Activated B cell treated with CpG ODN at 0.5 μM for 24 hours (primary cell): ENCODE data around the gene EIF4E3. TPM values are rescaled to one million over a fixed set of nuclear protein-coding genes. Genes with fewer than 3 reads are reported as not detected.

Experiments used
- ATAC-seq: fragments of 200-7000 bp; cut with Tn5 transposase; one replicate; pipeline ENCODE4 v1.10.0; 2021; ENCODE audit warnings: low read depth, mild to moderate bottlenecking, moderate library complexity
- CTCF ChIA-PET: fragments of 350-600 bp; sonication (Branson Sonifier 250); formaldehyde crosslinking; loops from one replicate; lab custom pipeline; 2021; ENCODE audit warnings: antibody characterized with exemption; lab: Charles Lee
- POLR2A ChIA-PET: fragments of 350-600 bp; sonication (Branson Sonifier 250); formaldehyde crosslinking; loops from one replicate; lab custom pipeline; 2021; ENCODE audit warnings: antibody characterized with exemption; lab: Charles Lee
- DNase-seq: peaks from one replicate; pipeline ENCODE4 v3.0.0; 2022
- H3K27ac Mint-ChIP-seq: one replicate; pipeline ENCODE4 v1.8.0; 2020; ENCODE audit warnings: mixed read lengths
- H3K27me3 Mint-ChIP-seq: one replicate; pipeline ENCODE4 v1.8.0; 2021; ENCODE audit warnings: mixed read lengths
- H3K36me3 Mint-ChIP-seq: one replicate; pipeline ENCODE4 v1.8.0; 2021; ENCODE audit warnings: low read depth, mixed read lengths
- H3K4me1 Mint-ChIP-seq: one replicate; pipeline ENCODE4 v1.8.0; 2021; ENCODE audit warnings: mixed read lengths
- H3K4me3 Mint-ChIP-seq: one replicate; pipeline ENCODE4 v1.8.0; 2020; ENCODE audit warnings: mild to moderate bottlenecking, mixed read lengths
- H3K9me3 Mint-ChIP-seq: one replicate; pipeline ENCODE4 v1.8.0; 2020; ENCODE audit warnings: mixed read lengths
- intact Hi-C: fragments of 100-400 bp; cut with micrococcal nuclease; formaldehyde crosslinking; loops from one replicate; pipeline ENCODE4 v1.15.1; 2024
- total RNA-seq: library from RNA; stranded (reverse); gene quantifications from 2 replicates; pipeline ENCODE4 v1.2.3, GENCODE V29; 2022
- TF ChIP-seq, protein P1 (sequence below): fragments of 200-600 bp; IDR thresholded peaks from one replicate; pipeline ENCODE4 v1.8.0; 2022; ENCODE audit warnings: antibody characterized with exemption, mild to moderate bottlenecking

EIF4E3 gene
- total RNA-seq, 1 donor from 2014 or later: 2.0 TPM

DNA sequence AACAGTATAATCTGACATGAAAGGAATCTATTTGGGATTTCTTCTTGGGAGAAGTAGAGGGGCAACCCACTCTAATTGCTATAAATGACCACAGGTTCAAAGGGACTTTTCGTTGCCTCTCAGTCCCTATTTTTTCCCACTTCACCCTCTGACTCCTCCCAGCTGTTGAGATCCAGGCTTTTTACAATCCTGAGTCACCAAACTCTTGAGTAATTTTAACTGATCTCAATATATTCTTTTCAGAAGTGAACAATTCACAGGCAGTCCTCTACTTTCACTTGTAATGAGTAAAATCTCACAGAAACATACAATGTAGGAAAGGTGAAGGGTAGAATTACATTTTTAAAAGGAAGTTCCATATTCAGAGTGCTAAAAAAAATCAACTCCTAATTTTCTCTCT lies 44.6 kb downstream of the EIF4E3 start:
- DNase-seq: no peak
- no peak overlapping the region for H3K27ac Mint-ChIP-seq
- no peak for ATAC-seq
- H3K9me3 Mint-ChIP-seq: no peaks in the 10 kb centered on the region
- no peak overlapping the region for H3K4me3 Mint-ChIP-seq
- H3K36me3 Mint-ChIP-seq: no peaks in the 10 kb centered on the region
- H3K4me1 Mint-ChIP-seq: no peaks in the 10 kb centered on the region
- intact Hi-C loops: loop anchor here (1.0 kb wide), 2 partner anchors 1130 to 1616 kb away; no protein-coding TSS in a partner anchor
- ChIA-PET CTCF (interaction anchor here (0.6 to 1.6 kb wide), 6 partner anchors 13 to 1616 kb away, joined by 3 to 14 read pairs (median 4); no protein-coding TSS in a partner anchor), POLR2A (no interaction called here)
- TF ChIP-seq, protein P1, sequence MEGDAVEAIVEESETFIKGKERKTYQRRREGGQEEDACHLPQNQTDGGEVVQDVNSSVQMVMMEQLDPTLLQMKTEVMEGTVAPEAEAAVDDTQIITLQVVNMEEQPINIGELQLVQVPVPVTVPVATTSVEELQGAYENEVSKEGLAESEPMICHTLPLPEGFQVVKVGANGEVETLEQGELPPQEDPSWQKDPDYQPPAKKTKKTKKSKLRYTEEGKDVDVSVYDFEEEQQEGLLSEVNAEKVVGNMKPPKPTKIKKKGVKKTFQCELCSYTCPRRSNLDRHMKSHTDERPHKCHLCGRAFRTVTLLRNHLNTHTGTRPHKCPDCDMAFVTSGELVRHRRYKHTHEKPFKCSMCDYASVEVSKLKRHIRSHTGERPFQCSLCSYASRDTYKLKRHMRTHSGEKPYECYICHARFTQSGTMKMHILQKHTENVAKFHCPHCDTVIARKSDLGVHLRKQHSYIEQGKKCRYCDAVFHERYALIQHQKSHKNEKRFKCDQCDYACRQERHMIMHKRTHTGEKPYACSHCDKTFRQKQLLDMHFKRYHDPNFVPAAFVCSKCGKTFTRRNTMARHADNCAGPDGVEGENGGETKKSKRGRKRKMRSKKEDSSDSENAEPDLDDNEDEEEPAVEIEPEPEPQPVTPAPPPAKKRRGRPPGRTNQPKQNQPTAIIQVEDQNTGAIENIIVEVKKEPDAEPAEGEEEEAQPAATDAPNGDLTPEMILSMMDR: no peak
- H3K27me3 Mint-ChIP-seq: no peaks in the 10 kb centered on the region

DNA sequence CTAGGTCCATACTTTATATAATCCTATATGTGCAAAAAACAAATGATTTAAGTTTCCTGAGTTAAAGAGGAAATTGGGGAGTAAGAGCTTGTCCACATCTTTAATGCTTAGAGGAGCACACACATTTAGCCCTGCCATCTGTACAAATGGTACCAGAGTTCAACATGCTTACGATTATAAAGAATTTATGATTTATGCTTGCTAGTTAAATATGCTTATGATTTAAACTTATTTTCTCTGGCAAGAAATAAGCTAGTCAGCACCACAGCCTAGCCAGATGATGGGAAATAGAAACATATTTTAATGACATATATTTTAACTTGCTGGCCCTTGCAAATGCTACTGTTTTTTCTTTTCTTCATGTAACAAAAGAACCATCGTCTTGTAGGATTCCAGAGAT lies 48.3 kb downstream of the EIF4E3 start:
- ATAC-seq: no peak
- intact Hi-C loops: no loop called here

DNA sequence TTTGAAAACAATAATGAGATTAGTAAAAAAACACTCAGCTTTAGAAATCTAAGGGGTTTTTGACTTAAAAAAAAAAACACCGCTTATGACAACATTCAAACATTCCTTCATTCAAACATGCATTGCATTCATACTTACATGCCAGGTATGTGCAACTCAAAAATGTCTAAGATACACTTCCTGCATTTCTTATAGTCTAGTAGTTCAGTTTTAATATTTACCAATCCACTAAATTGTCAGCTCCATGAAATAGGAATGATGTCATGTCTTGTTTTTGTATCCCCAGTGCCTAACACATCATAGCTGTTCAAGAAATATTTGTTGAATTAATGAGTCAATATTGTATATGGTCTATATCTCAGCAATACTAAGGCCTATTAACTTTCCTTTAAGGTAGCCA lies 51.7 kb downstream of the EIF4E3 start:
- Mint-ChIP-seq H3K27me3 (no peaks in the 10 kb centered on the region), H3K27ac (no peak overlapping the region), H3K9me3 (no peaks in the 10 kb centered on the region), H3K4me3 (no peak overlapping the region), H3K36me3 (no peaks in the 10 kb centered on the region), H3K4me1 (no peaks in the 10 kb centered on the region)
- TF ChIP-seq, protein P1: no peak
- ChIA-PET CTCF (no interaction called here), POLR2A (interaction anchor here (0.7 kb wide), 1 partner anchor 590 kb away, joined by 8 read pairs; no protein-coding TSS in a partner anchor)
- DNase-seq: no peak
- intact Hi-C loops: no loop called here
- no peak for ATAC-seq

More for the DNA sequence above, 48.3 kb downstream of the EIF4E3 start:
- CTCF ChIA-PET: no interaction called here
- H3K4me1 Mint-ChIP-seq: no peaks in the 10 kb centered on the region
- H3K27me3 Mint-ChIP-seq: no peaks in the 10 kb centered on the region
- TF ChIP-seq, protein P1: no peak
- no peak for DNase-seq
- no peak overlapping the region for H3K27ac Mint-ChIP-seq
- H3K4me3 Mint-ChIP-seq: no peak overlapping the region
- POLR2A ChIA-PET: no interaction called here
- H3K36me3 Mint-ChIP-seq: no peaks in the 10 kb centered on the region
- no peaks in the 10 kb centered on the region for H3K9me3 Mint-ChIP-seq

DNA sequence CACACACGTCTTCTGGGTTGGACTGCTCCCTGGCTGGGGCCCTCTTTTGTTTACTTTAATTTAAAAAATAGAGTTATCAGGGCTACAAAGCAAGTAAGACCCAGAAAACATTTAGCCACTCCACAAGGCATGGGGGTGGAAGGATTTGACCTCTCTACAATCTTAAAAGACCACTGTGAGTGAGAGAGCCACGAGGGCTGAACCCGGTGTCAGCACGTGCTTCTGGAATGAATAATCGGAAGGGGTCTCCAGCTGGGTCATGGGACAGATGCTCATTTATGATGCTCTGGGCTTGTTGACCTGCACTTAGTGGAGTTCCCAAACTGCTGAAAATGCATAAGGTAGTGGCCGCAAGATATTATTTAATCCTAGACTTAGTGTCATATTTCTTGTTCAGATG lies 52.4 kb downstream of the EIF4E3 start:
- ATAC-seq: no peak
- TF ChIP-seq, protein P1: no peak
- CTCF ChIA-PET: no interaction called here
- no peaks in the 10 kb centered on the region for H3K9me3 Mint-ChIP-seq
- H3K4me3 Mint-ChIP-seq: no peak overlapping the region
- no peaks in the 10 kb centered on the region for H3K27me3 Mint-ChIP-seq
- DNase-seq: no peak
- no peak overlapping the region for H3K27ac Mint-ChIP-seq
- intact Hi-C loops: no loop called here
- H3K4me1 Mint-ChIP-seq: no peaks in the 10 kb centered on the region
- POLR2A ChIA-PET: no interaction called here
- H3K36me3 Mint-ChIP-seq: no peaks in the 10 kb centered on the region

DNA sequence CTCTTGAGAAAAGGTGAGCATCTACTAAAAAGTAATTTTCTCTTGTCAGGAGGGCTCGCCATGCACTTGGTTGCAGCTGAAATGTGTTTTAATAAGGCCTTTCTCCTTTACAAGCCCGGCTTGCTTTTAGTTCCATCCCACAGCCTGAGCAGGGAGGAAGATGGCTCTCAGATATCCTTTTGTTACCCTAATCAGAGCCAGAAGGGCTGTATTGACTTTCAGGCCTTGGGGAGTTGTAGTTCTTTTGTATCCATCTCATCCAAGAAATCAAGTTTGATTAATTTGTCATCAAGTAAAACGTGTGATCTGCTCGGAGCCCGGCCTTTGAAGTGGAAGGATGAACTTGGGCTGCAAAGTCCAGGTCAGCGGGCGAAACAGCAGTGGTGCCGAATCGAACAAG lies 52.9 kb downstream of the EIF4E3 start:
- Mint-ChIP-seq H3K36me3 (no peaks in the 10 kb centered on the region), H3K27me3 (no peaks in the 10 kb centered on the region), H3K27ac (no peak overlapping the region), H3K9me3 (no peaks in the 10 kb centered on the region), H3K4me1 (no peaks in the 10 kb centered on the region), H3K4me3 (no peak overlapping the region)
- TF ChIP-seq, protein P1: no peak
- intact Hi-C loops: no loop called here
- ChIA-PET POLR2A (no interaction called here), CTCF (no interaction called here)
- ATAC-seq (no peak), DNase-seq (no peak)
